Measurements from ENCODE around the gene ABCF1. TPM values are rescaled to one million over a fixed set of nuclear protein-coding genes. Genes with fewer than 3 reads are reported as not detected.

ABCF1 gene
- total and polyA plus RNA-seq, 9 of the 15 experiments (the other 6 are each of a cell fraction or from before 2014, with no cell fraction given): 41.6 to 193 (median 102) TPM

- TF ChIP-seq E2F8 (IDR thresholded peaks at IDR 0.05; ENCODE audit: low read depth, partially characterized antibody) (no peak), ZNF696 (CRISPR knock-in tag; conservative IDR thresholded peaks at IDR 0.05) (no peak), KLF1 (tag; IDR thresholded peaks at IDR 0.05) (no peak), TBP (optimal IDR thresholded peaks at IDR 0.05; ENCODE audit: low read depth, low read length) (no peak), ATF2 (CRISPR knock-in tag; IDR thresholded peaks at IDR 0.05) (no peak), ZNF79 (CRISPR knock-in tag; IDR thresholded peaks at IDR 0.05; ENCODE audit: low read depth) (no peak), SMARCC2 (IDR thresholded peaks at IDR 0.05; ENCODE audit: low read depth) (no peak), TCF7 (IDR thresholded peaks at IDR 0.05; ENCODE audit: borderline replicate concordance) (no peak), ZFX (CRISPR knock-in tag; IDR thresholded peaks at IDR 0.05) (no peak), SIRT6 (IDR thresholded peaks at IDR 0.05; ENCODE audit: low read depth, low read length) (no peak), AFF1 (IDR thresholded peaks at IDR 0.05; ENCODE audit: low read depth in 1 of 2, partially characterized antibody in 2 of 2) (no peak), JUNB (CRISPR knock-in tag; conservative IDR thresholded peaks at IDR 0.05) (no peak), E2F4 (CRISPR knock-in tag; IDR thresholded peaks at IDR 0.05; ENCODE audit: low read depth) (no peak), L3MBTL2 (IDR thresholded peaks at IDR 0.05) (no peak), ZNF41 (CRISPR knock-in tag; conservative IDR thresholded peaks at IDR 0.05) (no peak), E2F5 (CRISPR knock-in tag; IDR thresholded peaks at IDR 0.05) (no peak), ZNF12 (CRISPR knock-in tag; IDR thresholded peaks at IDR 0.05) (no peak)
These were observed 1.9 kb downstream of the ABCF1 start (continued) for GRCh38 chr6:30573113-30573512.

Measured in K562 (cell line).